Left renal pelvis (tissue), 4 donors: ENCODE data around the gene CORO2B. TPM values are rescaled to one million over a fixed set of nuclear protein-coding genes. Genes with fewer than 3 reads are reported as not detected.

ENCODE experiments used
- DNase-seq, 4 donors: peaks; one replicate each; pipeline ENCODE4 v3.0.0-alpha.2; 2013; ENCODE audit warnings: low read depth in 4 of 4, low spot score in 3 of 4
- polyA plus RNA-seq, 4 donors: library from polyadenylated mRNA; unstranded; fragments of 120-200 nt; gene quantifications; one replicate each; pipeline ENCODE4 v1.2.1, GENCODE V29; 2013; ENCODE audit not compliant: insufficient read length in 4 of 4

Gene CORO2B
- polyA plus RNA-seq, 4 donors, result 5.5 to 25.1 (median 22.6) TPM

DNA sequence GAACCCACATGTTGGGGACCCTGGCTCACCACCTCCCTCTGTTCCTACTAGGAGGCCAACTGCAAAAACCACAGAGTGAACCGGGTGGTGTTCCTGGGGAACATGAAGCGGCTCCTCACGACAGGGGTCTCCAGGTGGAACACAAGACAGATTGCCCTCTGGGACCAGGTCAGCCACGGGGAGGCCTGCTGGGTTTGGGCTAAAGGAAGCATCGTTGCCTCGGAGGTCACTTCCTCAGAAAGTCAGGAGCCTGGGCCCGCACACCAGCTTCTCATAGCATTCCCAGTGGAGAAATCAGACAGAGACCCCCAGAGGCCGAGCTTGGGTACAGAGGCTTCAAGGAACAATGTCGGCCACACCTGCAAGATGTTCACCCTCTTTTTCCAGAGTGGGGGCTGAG is 135.1 kb downstream of the CORO2B start:
- no peak for DNase-seq

DNA sequence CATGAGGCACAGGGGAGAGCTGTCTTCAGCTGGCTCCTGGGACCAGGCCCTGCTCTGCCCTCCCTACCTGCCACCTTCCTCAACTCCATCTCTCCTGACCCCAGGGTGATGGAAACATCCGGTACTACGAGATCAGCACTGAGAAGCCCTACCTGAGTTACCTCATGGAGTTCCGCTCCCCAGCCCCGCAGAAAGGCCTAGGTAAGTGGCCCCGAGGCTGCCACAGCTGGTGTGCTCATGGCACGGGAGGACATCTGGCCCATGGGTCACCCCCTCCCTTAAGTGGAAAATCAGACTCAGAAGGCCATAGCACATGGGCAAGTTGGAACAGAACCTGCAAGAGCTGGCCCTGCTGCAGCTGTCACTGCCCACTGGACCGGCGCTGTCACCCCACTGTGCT is 136.3 kb downstream of the CORO2B start:
- DNase-seq, result no peak

DNA sequence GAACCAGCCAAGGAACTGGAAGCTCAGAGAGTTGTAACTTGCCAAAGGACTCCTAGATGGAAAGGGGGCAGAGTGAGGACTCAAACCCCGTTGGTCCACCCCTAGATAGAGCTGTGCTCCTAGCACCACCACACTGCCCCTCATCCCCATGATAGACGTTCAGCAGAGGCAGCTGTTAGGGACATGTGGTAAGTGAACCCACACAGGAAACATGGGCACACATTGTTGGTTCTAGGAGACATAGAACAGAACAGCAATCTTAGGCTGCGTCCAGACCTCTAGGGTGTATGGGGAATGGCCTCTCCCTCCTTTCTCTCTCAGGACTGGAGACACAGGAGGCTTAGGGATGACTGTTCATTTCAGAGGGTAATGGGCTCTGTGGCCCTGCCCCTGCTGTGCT is 139.2 kb downstream of the CORO2B start:
- no peak for DNase-seq

DNA sequence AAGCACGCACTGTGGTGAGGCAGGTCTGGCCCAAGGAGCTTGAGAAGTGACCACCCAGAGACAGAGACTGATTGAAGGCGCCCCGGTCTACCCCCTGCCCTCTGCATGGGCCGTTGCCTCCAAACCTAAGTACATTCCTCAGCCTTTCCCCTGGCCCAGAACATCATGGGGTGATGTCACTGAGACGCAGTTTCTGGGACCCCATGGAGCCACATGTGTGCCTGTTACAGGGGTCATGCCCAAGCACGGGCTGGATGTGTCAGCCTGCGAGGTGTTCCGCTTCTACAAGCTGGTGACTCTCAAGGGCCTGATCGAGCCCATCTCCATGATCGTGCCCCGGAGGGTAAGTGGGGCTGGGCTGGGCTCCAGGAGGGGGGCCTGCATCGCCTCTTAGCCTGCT is 139.7 kb downstream of the CORO2B start:
- no peak for DNase-seq

DNA sequence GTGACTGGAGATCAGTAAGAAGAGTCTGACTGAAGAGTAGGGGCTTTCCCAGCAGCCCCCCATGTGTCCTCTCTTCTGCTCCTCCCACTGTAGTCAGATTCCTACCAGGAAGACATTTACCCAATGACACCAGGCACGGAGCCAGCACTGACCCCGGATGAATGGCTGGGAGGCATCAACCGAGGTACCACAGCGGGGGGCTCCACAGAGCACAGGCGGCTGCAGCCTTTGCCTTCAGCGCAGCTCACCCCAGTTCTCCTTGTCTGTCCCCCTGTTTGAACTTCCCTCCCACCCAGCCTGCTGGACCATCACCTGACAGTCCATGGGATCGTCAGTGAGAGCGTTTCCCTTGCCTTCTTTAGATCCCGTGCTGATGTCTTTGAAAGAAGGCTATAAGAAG is 140.3 kb downstream of the CORO2B start:
- DNase-seq, result no peak

DNA sequence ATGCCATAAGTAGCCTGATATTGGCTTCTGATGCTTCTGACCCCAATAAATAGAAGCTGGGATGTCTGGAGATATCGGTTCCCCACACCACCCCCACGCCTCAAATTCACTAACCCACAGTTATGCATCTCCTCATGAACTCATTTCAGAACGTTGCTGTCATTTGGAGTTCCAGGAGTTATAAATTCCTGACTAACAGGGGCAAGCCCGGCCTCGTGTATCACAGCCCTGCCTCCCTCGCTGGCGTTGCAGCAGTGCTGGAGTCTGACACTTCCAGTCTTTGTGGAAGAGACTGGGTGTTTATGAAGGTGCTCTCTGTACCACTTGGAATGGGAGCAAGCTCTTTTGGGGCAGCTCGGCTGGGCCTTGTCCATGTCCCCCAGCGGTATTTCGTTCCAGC is 140.9 kb downstream of the CORO2B start:
- no peak for DNase-seq

DNA sequence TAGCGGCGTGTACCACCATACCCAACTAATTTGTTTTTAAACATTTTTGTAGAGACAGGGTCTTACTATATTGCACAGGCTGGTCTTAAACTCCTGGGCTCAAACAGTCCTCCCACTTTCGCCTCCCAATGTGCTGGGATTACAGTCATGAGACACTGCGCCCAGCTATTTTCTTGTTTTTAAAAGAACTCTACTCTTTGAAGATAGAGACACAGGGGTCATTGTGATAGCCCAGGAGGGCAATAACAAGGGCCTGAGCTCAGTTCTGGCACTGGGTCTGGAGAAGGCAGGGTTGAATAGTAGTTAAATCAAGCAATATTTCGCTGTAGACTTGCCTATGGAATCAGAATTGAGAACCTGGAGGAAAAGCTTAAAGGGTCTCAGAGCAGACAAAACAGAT is 143.1 kb downstream of the CORO2B start:
- DNase-seq, result no peak

DNA sequence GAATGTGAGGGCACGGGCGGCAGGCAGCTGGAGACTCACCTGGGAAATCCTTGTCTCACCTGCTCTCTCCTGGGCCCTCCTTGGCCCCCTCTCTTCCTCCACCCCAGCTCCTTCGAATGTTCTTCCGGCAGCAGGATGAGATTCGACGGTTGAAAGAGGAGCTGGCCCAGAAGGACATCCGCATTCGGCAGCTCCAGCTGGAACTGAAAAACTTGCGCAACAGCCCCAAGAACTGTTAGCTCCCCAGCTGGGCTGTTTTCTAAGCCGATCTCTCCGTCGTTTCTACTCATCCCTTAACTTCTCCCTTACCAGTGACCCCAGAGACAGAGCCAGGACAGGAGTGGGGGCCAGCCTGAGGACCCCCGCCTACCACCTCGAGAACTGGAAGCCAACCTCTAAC is 146.9 kb downstream of the CORO2B start:
- no peak for DNase-seq

DNA sequence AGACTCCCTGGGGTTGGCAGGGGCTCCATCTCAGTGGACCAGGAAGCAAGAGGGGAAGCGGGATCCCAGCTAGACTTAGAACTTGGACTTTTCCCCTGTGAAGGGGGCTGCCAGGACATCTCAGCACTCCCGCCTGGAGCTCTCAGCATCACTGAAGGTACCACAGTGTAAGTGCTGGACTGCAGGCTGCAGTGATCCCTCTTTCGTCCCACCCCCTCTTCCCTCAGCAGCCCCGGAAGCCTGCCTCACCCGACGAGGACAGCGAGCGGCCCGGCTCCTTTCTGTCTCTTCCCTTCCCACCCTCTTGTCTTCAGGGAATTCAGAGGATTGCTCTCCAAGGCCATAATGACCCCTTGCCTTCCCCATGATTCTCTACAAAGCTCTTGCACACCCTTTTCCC is 147.5 kb downstream of the CORO2B start:
- no peak for DNase-seq

DNA sequence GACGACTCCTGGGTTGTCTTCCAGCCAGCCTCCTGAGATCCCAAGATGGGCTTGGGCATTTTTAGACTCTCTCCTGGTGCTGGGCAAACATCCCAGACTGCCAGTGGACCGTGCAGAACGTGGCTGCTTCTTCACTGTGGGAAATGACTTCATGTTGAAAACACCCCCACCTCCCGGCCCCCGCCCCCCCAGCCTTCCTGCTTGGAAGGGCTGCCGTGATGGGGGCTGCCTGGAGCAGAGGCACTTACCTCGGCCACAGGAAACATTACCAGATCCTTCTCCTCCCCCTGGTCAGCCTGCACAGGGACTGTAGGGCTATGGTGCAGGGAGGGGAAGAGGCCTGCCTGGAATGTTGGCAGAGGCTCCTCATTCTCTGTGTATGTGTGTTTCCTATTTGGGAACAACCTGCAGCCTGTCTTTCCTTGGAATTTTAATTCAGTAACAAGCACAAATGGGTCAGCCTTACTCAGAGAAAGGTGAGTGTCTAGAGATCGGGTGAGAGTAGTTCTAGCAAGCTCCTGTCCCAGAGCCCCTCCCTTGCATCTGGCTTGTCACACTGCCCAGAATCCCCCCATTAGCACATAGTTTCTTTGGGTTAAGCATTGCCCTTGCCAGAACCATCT is 151.1 kb downstream of the CORO2B start:
- DNase-seq, result no peak

DNA sequence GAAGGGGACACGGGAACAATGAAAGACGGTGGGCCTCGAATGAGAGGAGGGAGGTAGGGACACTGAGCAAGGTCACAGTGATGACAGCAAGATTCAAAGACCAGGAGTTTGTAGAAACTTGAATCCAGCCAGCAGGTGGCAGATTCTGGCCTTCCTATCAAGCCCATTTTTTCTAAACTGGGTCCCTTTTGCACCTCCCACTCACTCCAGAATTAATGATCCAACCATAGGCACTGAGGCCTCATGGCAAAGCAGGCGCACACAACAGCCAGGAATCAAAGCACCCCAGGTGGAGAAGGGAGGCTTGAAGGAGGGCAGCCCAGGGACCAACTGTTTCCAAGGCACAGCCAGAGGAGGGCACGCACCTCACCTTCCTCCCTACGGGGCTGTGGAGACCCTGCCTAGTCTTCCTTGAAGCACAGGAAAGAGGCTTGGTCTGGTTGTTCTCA is 151.7 kb downstream of the CORO2B start:
- DNase-seq, result peak; percentile 36 to 79 (median 52)

DNA sequence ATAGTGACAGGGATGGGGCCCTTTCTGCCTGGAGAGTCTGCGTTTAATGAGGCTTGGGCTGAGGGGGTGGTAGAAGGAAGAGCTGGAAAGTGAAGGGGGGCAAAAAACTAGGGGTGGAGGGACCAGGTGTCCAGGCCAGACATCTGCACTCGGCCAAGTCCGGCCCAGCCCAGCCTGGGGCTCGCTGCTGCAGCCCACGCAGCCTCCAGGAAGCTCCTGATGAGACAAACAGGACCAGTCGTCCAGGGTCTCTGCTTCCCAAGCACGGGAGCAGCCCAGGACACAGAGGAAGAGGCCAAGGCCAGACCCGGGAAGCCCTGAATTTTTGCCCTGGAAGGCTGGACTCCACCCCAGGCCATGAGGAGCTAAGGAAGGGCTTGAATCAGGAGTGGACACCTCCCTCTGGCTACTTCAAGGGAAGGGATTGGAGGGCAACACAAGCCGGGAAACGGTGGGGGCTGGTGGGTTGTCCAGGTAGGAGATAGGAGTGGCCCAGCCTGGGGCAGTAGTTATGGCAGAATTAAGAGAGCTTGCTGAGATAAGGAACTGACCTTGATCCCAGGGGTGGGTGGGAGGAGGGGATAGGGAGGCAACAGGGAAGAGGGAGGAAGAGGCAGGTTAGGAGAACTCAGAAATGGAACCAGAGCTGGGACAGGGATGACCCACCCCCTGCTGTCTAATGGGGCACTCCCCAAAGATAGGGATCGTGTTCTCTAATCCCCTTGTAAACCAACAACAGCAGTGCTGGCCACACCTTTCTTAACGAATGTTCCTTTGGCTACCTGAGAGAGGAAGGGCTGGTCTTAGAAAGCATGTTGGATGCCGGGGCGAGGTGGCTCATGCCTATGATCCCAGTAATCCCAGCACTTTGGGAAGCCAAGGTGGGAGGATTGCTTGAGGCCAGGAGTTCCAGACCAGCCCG is 152.4 kb downstream of the CORO2B start:
- no peak for DNase-seq

DNA sequence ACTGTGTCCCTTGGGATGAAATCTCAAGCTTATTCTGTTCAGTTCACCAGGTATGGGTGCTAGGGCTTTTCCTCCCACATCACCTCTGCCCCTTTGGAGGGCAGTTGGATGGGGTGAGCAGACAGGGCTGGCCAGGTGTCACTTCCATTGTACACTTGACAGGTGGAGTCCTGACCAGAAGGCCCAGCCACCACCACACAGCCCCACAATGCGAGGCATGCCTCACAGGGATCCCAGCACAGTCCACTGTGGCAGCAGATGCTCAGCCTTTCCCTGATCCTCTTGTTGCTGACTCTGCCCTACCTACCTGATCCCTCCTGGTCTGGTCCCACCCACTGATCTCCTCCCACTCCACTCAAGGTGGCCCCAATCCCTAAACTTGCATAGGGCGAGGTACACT is 153.7 kb downstream of the CORO2B start:
- no peak for DNase-seq

DNA sequence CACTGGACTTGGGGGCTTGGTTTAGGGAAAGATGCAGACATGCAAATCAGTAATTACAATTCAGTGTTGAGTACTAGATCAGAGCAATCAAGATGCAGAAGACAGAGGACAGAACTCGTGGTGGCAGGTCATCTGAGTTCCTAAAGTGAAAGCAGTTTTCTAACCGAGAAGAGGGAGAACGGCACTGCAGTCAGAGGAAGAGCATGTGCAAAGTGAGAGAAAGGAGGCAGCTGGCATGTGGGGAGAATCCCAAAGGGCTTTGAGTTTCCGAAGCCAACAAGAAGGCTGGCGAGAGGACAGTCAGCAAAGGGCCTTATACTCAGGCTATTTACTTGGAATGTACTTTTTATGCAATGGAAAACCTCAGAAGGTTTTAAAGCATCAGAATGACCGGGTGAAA is 154.9 kb downstream of the CORO2B start:
- DNase-seq, result no peak

DNA sequence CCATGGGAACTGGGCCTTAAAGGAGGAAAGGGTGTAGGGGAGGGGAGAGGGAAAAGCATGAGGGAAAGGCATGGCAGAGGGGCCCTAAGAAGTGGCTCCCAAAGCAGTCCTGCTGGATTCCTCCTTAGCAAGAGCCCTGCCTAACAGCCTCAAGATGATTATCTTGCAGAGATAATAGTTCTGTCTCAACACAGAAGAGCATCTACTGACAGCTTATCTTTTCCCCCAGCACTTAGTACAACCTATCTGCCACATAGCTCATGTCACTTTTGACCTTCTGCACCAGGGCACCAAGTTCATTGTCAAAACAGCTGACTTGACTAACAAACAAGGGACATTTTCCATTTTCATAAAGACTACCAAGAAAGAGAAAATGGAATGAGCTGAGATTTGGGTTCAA is 155.6 kb downstream of the CORO2B start:
- DNase-seq, result no peak

DNA sequence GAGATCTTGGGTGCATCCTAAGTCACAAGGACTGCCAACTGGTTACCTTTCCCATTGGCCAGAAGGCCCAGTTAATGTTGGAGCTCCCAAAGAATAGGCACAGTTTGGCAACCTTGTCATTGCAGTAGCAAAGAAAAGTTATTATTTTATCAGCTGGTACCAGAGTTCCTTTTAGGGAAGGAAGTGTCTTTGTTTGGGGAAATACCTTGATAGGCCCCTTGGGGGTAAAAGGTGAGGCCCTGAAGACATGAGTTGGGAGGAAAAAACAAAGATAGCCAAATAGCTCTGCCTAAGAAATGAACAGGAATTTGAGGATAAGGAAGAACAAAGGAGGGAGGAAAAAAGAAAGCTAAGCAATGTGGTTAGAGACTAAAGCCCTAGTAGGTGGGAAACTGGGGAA is 156.1 kb downstream of the CORO2B start:
- no peak for DNase-seq

DNA sequence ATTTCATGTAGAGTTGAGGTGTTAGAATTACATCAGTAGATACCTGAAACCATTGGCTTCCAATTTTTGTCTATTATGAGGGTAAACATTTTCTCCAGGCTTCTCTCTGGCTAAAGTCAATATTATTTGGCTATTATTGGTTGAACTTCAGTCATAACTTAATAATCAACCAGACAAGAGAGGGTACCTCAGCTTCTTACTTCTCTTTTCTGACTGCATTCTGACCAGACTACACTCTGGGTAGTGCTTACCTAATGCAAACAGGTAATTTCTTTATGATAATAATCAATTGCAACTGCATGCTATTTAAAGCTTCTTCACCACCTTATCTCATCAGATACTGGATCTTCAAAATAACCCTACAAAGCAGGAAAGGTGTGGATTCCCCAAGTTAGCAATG is 156.8 kb downstream of the CORO2B start:
- DNase-seq, result no peak

DNA sequence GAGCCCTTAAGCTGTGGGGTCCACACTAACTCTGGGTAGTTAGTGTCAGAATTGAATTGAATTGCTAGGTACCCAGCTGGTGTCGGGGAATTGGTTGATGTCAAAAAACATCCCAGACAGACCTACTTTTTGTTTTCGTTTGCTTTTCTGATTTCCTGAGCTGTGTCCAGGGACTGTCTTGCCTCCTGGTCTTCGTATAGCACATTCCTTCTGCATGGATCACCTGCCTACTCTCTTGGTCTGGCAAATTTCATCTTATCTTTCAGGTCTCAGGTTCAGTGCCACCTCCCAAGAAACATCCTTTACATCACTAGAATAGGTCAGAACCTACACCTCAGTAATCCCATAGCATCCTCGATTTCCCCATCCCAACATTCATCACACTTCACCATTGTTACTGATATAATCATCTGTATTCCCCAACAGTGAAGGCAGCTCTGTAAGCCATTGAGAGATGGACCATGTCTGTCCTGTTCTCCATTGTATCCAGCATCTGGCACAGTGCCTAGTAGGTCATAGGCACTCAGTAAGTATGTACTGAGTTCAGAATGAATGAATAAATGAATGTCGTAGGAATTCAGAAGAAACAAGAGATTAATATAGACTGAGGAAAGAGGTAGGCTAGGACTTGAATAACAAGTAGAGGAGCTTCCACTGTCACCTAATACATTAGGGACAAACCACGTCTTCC is 160.7 kb downstream of the CORO2B start:
- DNase-seq, result no peak

DNA sequence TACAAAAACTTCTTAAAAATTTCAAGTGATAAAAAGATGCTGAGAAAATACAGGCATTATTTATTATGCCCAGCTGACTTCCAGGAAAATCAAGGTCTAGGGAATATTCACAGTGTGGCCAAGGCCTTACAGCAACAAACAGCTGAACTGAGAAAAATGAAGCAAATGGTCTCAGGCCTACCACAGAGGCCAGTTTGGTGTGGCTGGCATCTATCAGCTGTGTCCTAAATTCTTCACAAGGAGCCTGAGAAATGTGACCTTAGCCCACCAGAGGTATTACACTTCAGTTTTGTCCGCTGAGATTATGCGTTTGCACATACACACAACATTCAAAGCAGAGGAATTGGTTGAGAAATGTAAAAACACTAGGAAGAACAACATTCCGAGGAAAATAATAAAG is 164.5 kb downstream of the CORO2B start:
- no peak for DNase-seq

DNA sequence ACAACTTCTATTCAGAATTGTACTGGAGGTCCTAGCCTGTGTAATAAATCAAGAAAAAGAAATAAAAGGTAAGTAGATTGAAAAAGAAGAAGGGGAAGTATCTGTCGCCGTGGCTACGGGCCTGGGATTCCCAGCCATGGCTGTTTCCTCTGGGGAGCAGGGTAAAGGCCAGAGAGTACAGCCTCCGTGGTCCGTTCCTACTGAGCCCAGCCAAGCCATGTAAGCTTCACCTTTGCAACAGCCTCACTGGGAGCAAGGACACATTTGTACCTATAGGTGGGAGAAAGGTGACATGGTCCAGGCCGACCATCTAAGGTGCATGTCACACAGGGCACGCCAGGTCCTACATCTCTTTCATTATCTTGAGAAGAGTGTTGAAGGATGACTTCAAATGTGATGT is 170.6 kb downstream of the CORO2B start:
- no peak for DNase-seq

DNA sequence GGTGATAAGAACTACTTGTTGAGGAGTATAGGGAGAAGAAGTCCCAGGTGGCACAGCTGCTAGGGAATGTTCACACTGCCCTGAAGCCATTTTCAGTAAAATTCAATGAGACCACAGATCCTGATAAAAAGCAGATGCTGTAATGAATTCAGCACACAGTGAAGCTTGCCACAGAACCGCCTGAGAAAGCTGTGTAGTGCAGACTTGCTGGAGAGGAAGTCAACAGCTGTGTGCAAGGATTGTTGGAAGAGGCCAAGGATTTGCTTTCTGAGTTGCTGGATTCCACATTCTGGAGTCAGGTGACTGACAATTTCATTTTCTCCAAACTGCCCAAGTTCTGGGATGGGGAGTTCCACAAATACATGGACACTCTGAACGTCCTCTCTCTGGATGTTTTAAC is 171.0 kb downstream of the CORO2B start:
- DNase-seq, result no peak

DNA sequence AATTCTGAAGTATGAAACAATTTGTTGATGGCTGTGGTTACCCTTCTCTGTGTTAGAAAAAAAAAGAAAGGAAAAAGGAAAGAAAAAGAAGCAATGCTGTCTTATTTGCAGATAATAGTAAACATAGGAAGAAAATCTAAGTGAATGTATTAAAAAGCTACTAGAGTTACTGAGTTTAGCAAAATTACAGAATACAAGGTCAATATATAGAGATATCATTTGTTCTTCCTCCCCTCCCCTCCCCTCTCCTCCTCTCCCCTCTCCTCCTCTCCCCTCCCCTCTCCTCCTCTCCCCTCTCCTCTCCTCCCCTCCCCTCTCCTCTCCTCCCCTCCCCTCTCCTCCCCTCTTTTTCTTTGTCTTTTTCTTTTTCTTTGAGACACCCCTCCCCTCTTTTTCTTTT is 172.8 kb downstream of the CORO2B start:
- DNase-seq, result no peak
